HepG2 (cell line): ENCODE data around the gene EMP2. TPM values are rescaled to one million over a fixed set of nuclear protein-coding genes. Genes with fewer than 3 reads are reported as not detected.
A peak's percentile ranks its signal among the peaks of the same experiment; 100 is the strongest.

Experiments
- ARNT2 ChIP-seq: sonication (generic); formaldehyde crosslinking; IDR thresholded peaks from 2 replicates; pipeline ENCODE4 v1.8.0; 2022; ENCODE audit warnings: mild to moderate bottlenecking, low read depth, missing genetic modification reagents, moderate library complexity
- GATA4 ChIP-seq: sonication (generic); IDR thresholded peaks from 2 replicates; pipeline ENCODE4 v1.6.1; 2016; ENCODE audit warnings: antibody characterized with exemption, low read depth, borderline replicate concordance
- JDP2 ChIP-seq: sonication (generic); formaldehyde crosslinking; IDR thresholded peaks from 2 replicates; pipeline ENCODE4 v1.8.1; 2022; ENCODE audit warnings: missing genetic modification reagents, borderline replicate concordance
- KDM4B ChIP-seq: sonication (generic); formaldehyde crosslinking; IDR thresholded peaks from 2 replicates; pipeline ENCODE4 v1.4.0; 2020; ENCODE audit warnings: missing genetic modification reagents
- NFKB2 ChIP-seq: sonication (generic); formaldehyde crosslinking; IDR thresholded peaks from 2 replicates; pipeline ENCODE4 v1.4.0; 2020; ENCODE audit warnings: missing genetic modification reagents, borderline replicate concordance
- NONO ChIP-seq, 2 experiments: fragments of 450-650 bp in 1 of 2; sonication (generic) in 1 of 2; formaldehyde crosslinking in 1 of 2; IDR thresholded peaks in 1 of 2; conservative IDR thresholded peaks in 1 of 2; 2 replicates each; pipeline versions ENCODE4 v1.6.1 to v1.8.0; 2017 to 2022; ENCODE audit warnings: mild to moderate bottlenecking in 1 of 2, missing genetic modification reagents in 1 of 2, moderate library complexity in 1 of 2
- NR2C2 ChIP-seq: sonication (generic); formaldehyde crosslinking; IDR thresholded peaks from 2 replicates; pipeline ENCODE4 v1.4.0; 2020; ENCODE audit warnings: missing genetic modification reagents, mild to moderate bottlenecking, moderate library complexity, borderline replicate concordance
- SMAD1 ChIP-seq: sonication (generic); formaldehyde crosslinking; IDR thresholded peaks from 2 replicates; pipeline ENCODE4 v1.4.0; 2020; ENCODE audit warnings: missing genetic modification reagents, low read depth, mild to moderate bottlenecking, borderline replicate concordance
- TBP ChIP-seq: sonication (generic); formaldehyde crosslinking; IDR thresholded peaks from 2 replicates; pipeline ENCODE4 v1.5.0; 2020; ENCODE audit warnings: missing genetic modification reagents
- ZNF3 ChIP-seq: IDR thresholded peaks from 2 replicates; pipeline ENCODE4 v1.7.0; 2017; ENCODE audit warnings: inconsistent platforms
- ZNF329 ChIP-seq: sonication (generic); formaldehyde crosslinking; IDR thresholded peaks from 2 replicates; pipeline ENCODE4 v1.9.0; 2021; ENCODE audit warnings: low read depth, mild to moderate bottlenecking, missing genetic modification reagents
- ZNF672 ChIP-seq: sonication (generic); formaldehyde crosslinking; IDR thresholded peaks from 2 replicates; pipeline ENCODE4 v1.8.1; 2022; ENCODE audit warnings: missing genetic modification reagents
- ZSCAN30 ChIP-seq: sonication (generic); formaldehyde crosslinking; IDR thresholded peaks from 2 replicates; pipeline ENCODE4 v1.5.0; 2020; ENCODE audit warnings: mild to moderate bottlenecking, missing genetic modification reagents
- polyA plus RNA-seq, 8 experiments: library from polyadenylated mRNA; depleted of rRNA in 3 of 8; stranded (reverse) in 7 of 8; unstranded in 1 of 8; fragments of >200 nt; fragmentation: Illumina TruSeq in 4 of 8; extraction: Trizol in 4 of 8; gene quantifications; 2 replicates each; pipeline versions ENCODE4 v1.2.1 to v1.2.3, GENCODE V29; 2011 to 2016; ENCODE audit warnings: low read depth in 4 of 8, missing spikeins in 1 of 8, mixed read lengths in 1 of 8; ENCODE audit not compliant: insufficient read depth in 1 of 8
- total RNA-seq, 5 experiments: library from RNA; depleted of rRNA; stranded (reverse); fragments of >200 nt; fragmentation: Illumina TruSeq; extraction: Trizol; gene quantifications; 2 replicates each; pipeline ENCODE4 v1.2.3, GENCODE V29; 2016; ENCODE audit warnings: low read depth in 1 of 5
- TF ChIP-seq, protein P1 (sequence below): sonication (generic); formaldehyde crosslinking; conservative IDR thresholded peaks from 2 replicates; pipeline ENCODE4 v1.4.0; 2020; ENCODE audit warnings: missing genetic modification reagents
- TF ChIP-seq, protein P2 (sequence below): sonication (generic); formaldehyde crosslinking; IDR thresholded peaks from 2 replicates; pipeline ENCODE4 v1.8.0; 2022; ENCODE audit warnings: missing genetic modification reagents, low read depth, mild to moderate bottlenecking, borderline replicate concordance

EMP2 gene
- total and polyA plus RNA-seq, 2 of the 13 experiments (the other 11 are each of a cell fraction or from before 2014, with no cell fraction given): 24.6 to 91.2 TPM

DNA sequence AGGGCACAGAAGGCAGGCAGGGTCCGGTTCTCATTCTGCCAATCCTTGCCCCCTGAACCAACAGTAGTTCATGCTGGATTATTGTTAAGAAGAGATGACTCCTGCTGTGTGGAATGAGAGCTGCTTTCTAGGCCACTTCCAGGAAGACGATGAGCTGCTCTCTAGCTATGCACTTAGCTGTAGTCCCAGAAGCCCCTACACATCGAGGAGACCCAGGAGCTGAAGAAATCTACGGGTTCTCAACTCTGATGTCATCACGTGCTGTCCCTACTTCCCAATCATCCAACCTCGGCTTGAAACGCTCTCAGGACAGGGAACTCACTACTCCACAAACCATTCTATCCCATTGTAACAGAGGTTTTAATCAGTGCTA is 29.0 kb upstream of the EMP2 start (continued):
- no peak for TF ChIP-seq ARNT2 (CRISPR knock-in tag)
- TF ChIP-seq, protein P1, sequence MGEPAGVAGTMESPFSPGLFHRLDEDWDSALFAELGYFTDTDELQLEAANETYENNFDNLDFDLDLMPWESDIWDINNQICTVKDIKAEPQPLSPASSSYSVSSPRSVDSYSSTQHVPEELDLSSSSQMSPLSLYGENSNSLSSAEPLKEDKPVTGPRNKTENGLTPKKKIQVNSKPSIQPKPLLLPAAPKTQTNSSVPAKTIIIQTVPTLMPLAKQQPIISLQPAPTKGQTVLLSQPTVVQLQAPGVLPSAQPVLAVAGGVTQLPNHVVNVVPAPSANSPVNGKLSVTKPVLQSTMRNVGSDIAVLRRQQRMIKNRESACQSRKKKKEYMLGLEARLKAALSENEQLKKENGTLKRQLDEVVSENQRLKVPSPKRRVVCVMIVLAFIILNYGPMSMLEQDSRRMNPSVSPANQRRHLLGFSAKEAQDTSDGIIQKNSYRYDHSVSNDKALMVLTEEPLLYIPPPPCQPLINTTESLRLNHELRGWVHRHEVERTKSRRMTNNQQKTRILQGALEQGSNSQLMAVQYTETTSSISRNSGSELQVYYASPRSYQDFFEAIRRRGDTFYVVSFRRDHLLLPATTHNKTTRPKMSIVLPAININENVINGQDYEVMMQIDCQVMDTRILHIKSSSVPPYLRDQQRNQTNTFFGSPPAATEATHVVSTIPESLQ (CRISPR knock-in tag): no peak
- no peak for TF ChIP-seq NR2C2 (CRISPR knock-in tag)
- no peak for TF ChIP-seq KDM4B
- TF ChIP-seq ZSCAN30 (CRISPR knock-in tag): no peak
- TF ChIP-seq NFKB2 (CRISPR knock-in tag): no peak
- no peak for TF ChIP-seq NONO (IDR thresholded peaks at IDR 0.05)
- no peak for TF ChIP-seq NONO (CRISPR knock-in tag; conservative IDR thresholded peaks at IDR 0.05)
- no peak for TF ChIP-seq TBP (CRISPR knock-in tag)
- no peak for TF ChIP-seq ZNF672 (CRISPR knock-in tag)
- TF ChIP-seq ZNF3 (CRISPR knock-in tag): no peak
- no peak for TF ChIP-seq ZNF329 (CRISPR knock-in tag)
- no peak for TF ChIP-seq JDP2 (CRISPR knock-in tag)
- TF ChIP-seq GATA4: no peak
- 0 out of 2 replicates have a peak, but pooled peaks have one; percentile 15 for TF ChIP-seq SMAD1
- TF ChIP-seq, protein P2, sequence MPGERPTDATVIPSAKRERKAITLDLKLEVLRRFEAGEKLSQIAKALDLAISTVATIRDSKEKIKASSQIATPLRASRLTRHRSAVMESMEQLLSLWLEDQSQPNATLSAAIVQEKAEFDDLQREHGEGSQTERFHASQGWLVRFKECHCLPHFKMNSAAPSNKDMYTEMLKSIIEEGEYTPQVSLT: no peak
- TF ChIP-seq, all 625 proteins: peak for 28
